Spleen (tissue), 11 donors: Measurements from ENCODE around the gene PRKCA. TPM values are rescaled to one million over a fixed set of nuclear protein-coding genes. Genes with fewer than 3 reads are reported as not detected.

Experiments
- DNase-seq: peaks from one replicate; pipeline ENCODE4 v3.0.0-alpha.2; 2020
- H3K27ac ChIP-seq, 8 donors: fragments of 200-600 bp; sonication (generic) in 7 of 8; 1 replicate in 4 of 8; 2 replicates in 4 of 8; pipeline versions ENCODE4 v1.5.0 to v1.8.0; 2016 to 2021; ENCODE audit warnings: inconsistent platforms in 4 of 8, mild to moderate bottlenecking in 4 of 8, moderate library complexity in 1 of 8
- H3K27me3 ChIP-seq, 7 donors: fragments of 200-600 bp; sonication (generic) in 6 of 7; replicated peaks in 1 of 7; 1 replicate in 4 of 7; 2 replicates in 3 of 7; pipeline versions ENCODE4 v1.5.0 to v1.8.0; 2016 to 2021; ENCODE audit warnings: inconsistent platforms in 3 of 7, mild to moderate bottlenecking in 1 of 7
- H3K36me3 ChIP-seq, 6 donors: fragments of 200-600 bp; sonication (generic) in 5 of 6; 1 replicate in 4 of 6; 2 replicates in 2 of 6; pipeline versions ENCODE4 v1.5.0 to v1.8.0; 2016 to 2021; ENCODE audit warnings: inconsistent platforms in 2 of 6
- H3K4me1 ChIP-seq, 6 donors: fragments of 200-600 bp; sonication (generic) in 5 of 6; 1 replicate in 3 of 6; 2 replicates in 3 of 6; pipeline versions ENCODE4 v1.5.0 to v1.8.0; 2016 to 2021; ENCODE audit warnings: inconsistent platforms in 3 of 6
- H3K4me3 ChIP-seq, 8 donors: fragments of 200-600 bp; sonication (generic) in 7 of 8; 1 replicate in 4 of 8; 2 replicates in 4 of 8; pipeline versions ENCODE4 v1.5.0 to v1.8.0; 2016 to 2021; ENCODE audit warnings: inconsistent platforms in 4 of 8, mild to moderate bottlenecking in 4 of 8, moderate library complexity in 2 of 8
- H3K9me3 ChIP-seq, 8 donors: fragments of 200-600 bp; sonication (generic) in 7 of 8; 1 replicate in 4 of 8; 2 replicates in 4 of 8; pipeline versions ENCODE4 v1.5.0 to v1.8.0; 2016 to 2021; ENCODE audit warnings: inconsistent platforms in 4 of 8
- CTCF ChIP-seq, 11 experiments: fragments of 200-600 bp in 7 of 11; fragments of 450-650 bp in 4 of 11; sonication (generic) in 4 of 11; IDR thresholded peaks in 8 of 11; conservative IDR thresholded peaks in 3 of 11; 1 replicate in 7 of 11; 2 replicates in 4 of 11; pipeline versions ENCODE4 v1.4.0 to v1.8.0; 2016 to 2021; ENCODE audit warnings: antibody characterized with exemption in 11 of 11, inconsistent platforms in 4 of 11, mild to moderate bottlenecking in 1 of 11
- POLR2A ChIP-seq, 3 donors: fragments of 450-650 bp; IDR thresholded peaks; one replicate each; pipeline ENCODE4 v1.5.1; 2017; ENCODE audit warnings: antibody characterized with exemption in 3 of 3, mild to moderate bottlenecking in 1 of 3
- POLR2AphosphoS5 ChIP-seq, 3 donors: sonication (generic); formaldehyde crosslinking; IDR thresholded peaks; one replicate each; pipeline ENCODE4 v1.5.1; 2017; ENCODE audit warnings: antibody characterized with exemption in 3 of 3
- WGBS, 5 donors: extraction: QIAGEN DNeasy Blood & Tissue Kit in 3 of 5; methylation state at CpG; one replicate each; pipeline versions ENCODE4 v1.1.5 to v1.1.7; 2013 to 2018; 5-methylcytosine and 5-hydroxymethylcytosine counted together
- intact Hi-C: fragments of 100-400 bp; cut with DNase I; formaldehyde crosslinking; loops from one replicate; pipeline ENCODE4 v1.15.0; 2023; ENCODE audit warnings: low total_unique reads
- polyA plus RNA-seq, 3 donors: library from polyadenylated mRNA; stranded (reverse); fragments of 200-250 nt; gene quantifications; one replicate each; pipeline ENCODE4 v1.2.1, GENCODE V29; 2013
- total RNA-seq, 7 donors: library from RNA; depleted of rRNA in 3 of 7; stranded (reverse); fragments of >200 nt in 3 of 7; fragmentation: NEBNext Ultra II Directional in 4 of 7; extraction: Animal tissue kit (Norgen Biotek cat#: 25700) in 4 of 7; gene quantifications; one replicate each; pipeline versions ENCODE4 v1.1.0 to v1.2.1, GENCODE V29; 2016 to 2021
- donor health status: healthy with polysubstance abuse.
- donor health status: DM: no; HTN: no; CAD: no; lungs with moderate emphysema.
- donor health status: DM: no; HTN: no; CAD: no.
- donor health status: Bipolar disorder and iron deficiency.
- donor health status: healthy.
- donor health status: DM: no; HTN: no; CAD: no.
- donor health status: DM: yes; HTN: yes; CAD: no.

Gene PRKCA
- total and polyA plus RNA-seq, 10 donors = 1.7 to 59.7 (median 31.2) TPM

- Histone ChIP-seq H3K4me3 (peak overlapping the region in 7 of 8 donors; percentile 72 to 92 (median 80)), H3K9me3 (no peaks in the 10 kb centered on the region), H3K36me3 (peaks cover 0 to 6% (median 0%) of the 10 kb centered on the region in 6 donors), H3K27ac (peak overlapping the region in 6 of 8 donors; percentile 23 to 87 (median 51)), H3K4me1 (peaks cover 3 to 82% (median 35%) of the 10 kb centered on the region in 6 donors), H3K27me3 (peaks cover 0 to 32% (median 3%) of the 10 kb centered on the region in 7 donors)
- intact Hi-C loops = no loop called here
- 63 to 75% (median 73%) methylated on average over 14 of the region's 14 CpGs for WGBS, 5 donors
- no peak for DNase-seq
- TF ChIP-seq POLR2A (IDR thresholded peaks at IDR 0.05) (no peak), CTCF (IDR thresholded peaks at IDR 0.05 in 8 of 11, conservative IDR thresholded peaks at IDR 0.05 in 3 of 11) (no peak), POLR2AphosphoS5 (IDR thresholded peaks at IDR 0.05) (no peak)
Observed at GRCh38 chr17:66304304-66305174, 2.1 kb downstream of the PRKCA start.

GRCh38 chr17:66306446-66306845 is 4.0 kb downstream of the PRKCA start:
- intact Hi-C loops = no loop called here
- no peaks in the 10 kb centered on the region for H3K9me3 ChIP-seq
- no peak for DNase-seq
- peaks cover 0 to 18% (median 3%) of the 10 kb centered on the region in 7 donors for H3K27me3 ChIP-seq
- H3K4me1 ChIP-seq = peaks cover 3 to 73% (median 32%) of the 10 kb centered on the region in 6 donors
- no peak overlapping the region for H3K4me3 ChIP-seq
- H3K36me3 ChIP-seq = peaks cover 0 to 6% (median 0%) of the 10 kb centered on the region in 6 donors
- no peak for TF ChIP-seq CTCF (IDR thresholded peaks at IDR 0.05 in 8 of 11, conservative IDR thresholded peaks at IDR 0.05 in 3 of 11)
- TF ChIP-seq POLR2AphosphoS5 (IDR thresholded peaks at IDR 0.05) = no peak
- no peak for TF ChIP-seq POLR2A (IDR thresholded peaks at IDR 0.05)
- peak overlapping the region in 3 of 8 donors; percentile 9 to 75 (median 22) for H3K27ac ChIP-seq
- 66 to 81% (median 72%) methylated on average over 5 of the region's 5 CpGs for WGBS, 5 donors

- Histone ChIP-seq H3K27ac (no peak overlapping the region), H3K9me3 (no peaks in the 10 kb centered on the region), H3K27me3 (peaks cover 0 to 12% (median 0%) of the 10 kb centered on the region in 7 donors), H3K36me3 (peaks cover 0 to 6% (median 0%) of the 10 kb centered on the region in 6 donors), H3K4me1 (peaks cover 3 to 68% (median 27%) of the 10 kb centered on the region in 6 donors), H3K4me3 (no peak overlapping the region)
- intact Hi-C loops = no loop called here
- DNase-seq = no peak
- TF ChIP-seq POLR2AphosphoS5 (IDR thresholded peaks at IDR 0.05) (no peak), POLR2A (IDR thresholded peaks at IDR 0.05) (no peak), CTCF (IDR thresholded peaks at IDR 0.05 in 8 of 11, conservative IDR thresholded peaks at IDR 0.05 in 3 of 11) (no peak)
- WGBS, 5 donors = 69 to 88% (median 84%) methylated on average over 2 of the region's 2 CpGs
Observed at GRCh38 chr17:66307257-66307656, 4.8 kb downstream of the PRKCA start.

GRCh38 chr17:66308856-66309255 is 6.4 kb downstream of the PRKCA start:
- WGBS, 5 donors = 63 to 95% (median 70%) methylated on average over 2 of the region's 2 CpGs
- Histone ChIP-seq H3K27me3 (no peaks in the 10 kb centered on the region), H3K9me3 (no peaks in the 10 kb centered on the region), H3K36me3 (peaks cover 0 to 6% (median 0%) of the 10 kb centered on the region in 6 donors), H3K4me1 (peaks cover 3 to 65% (median 20%) of the 10 kb centered on the region in 6 donors), H3K27ac (no peak overlapping the region), H3K4me3 (no peak overlapping the region)
- DNase-seq = no peak
- TF ChIP-seq CTCF (IDR thresholded peaks at IDR 0.05 in 8 of 11, conservative IDR thresholded peaks at IDR 0.05 in 3 of 11) (no peak), POLR2AphosphoS5 (IDR thresholded peaks at IDR 0.05) (no peak), POLR2A (IDR thresholded peaks at IDR 0.05) (no peak)
- intact Hi-C loops = no loop called here
